SK-N-DZ (cell line): ENCODE data around the gene SLC44A1.

ENCODE experiments used
- DNase-seq: peaks from one replicate; pipeline ENCODE4 v3.0.0-alpha.2; 2015; ENCODE audit warnings: low spot score

SLC44A1 gene

DNA sequence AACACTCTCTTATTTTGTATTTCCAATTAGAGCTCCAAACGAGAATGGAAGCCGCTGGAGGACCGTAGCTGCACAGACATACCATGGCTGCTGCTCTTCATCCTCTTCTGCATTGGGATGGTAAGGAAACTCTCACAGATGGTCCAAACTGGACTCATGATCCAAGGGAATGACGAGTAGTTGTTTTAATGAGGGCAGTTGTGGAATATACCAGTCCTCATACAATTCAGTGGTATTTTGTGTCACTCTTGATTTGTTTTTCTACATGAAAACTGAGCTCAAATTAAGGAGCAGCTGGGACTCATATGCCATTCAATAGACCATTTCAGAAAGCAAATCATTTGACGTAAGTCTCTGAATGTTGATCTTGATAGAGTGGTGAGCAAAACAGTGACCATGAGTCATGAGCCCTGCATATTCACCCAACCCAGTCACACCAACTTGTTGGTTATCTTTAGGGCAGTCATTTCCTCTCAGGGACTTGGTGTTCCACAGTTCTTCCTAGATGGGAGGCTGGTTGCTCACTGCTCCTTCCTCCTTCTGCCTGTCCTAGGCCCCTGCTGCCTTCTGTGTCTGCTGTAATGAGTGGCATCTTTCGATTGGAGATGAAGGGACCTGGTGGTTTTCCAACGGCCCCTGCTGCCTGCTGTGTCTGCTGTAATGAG, 54.9 kb downstream of the SLC44A1 start:
- no peak for DNase-seq

DNA sequence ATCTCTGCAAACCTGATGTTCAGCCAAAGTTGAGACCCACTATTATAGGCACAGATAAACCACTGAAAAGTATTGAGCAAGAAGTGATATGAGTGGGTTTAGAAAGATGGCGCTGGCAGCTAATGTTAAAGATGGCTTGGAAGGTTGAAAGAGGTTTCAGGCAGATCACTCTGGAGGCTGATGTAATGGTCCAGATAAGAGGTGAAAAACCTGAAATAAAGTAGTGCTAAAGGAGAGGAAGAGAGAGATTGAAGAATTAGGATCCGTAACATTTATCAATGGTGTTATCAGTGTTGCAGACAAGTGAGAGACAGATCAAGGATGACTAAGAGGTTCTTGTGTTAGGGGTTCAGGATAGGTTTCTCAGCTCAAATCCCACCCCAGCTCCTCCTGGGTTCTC, 58.3 kb downstream of the SLC44A1 start:
- DNase-seq, result no peak

DNA sequence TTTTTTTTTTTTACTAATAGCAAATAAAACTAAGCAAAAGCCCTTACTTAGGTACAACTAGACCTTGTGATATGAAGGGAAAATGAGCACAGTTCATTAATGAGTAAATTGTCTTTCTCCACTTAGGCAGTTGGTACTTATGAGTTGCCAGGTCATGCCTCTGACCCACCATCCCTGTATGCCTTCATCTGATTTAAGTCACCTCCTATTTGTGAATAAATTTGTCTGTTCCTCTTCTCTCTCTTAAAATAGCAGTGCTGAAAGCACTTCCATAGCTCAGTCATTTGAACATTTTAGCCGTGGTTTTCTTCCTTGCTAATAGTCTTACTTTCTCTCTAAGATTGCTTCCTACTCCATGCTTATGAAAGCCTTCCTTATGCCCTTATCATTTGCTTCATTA, 61.4 kb downstream of the SLC44A1 start:
- no peak for DNase-seq

DNA sequence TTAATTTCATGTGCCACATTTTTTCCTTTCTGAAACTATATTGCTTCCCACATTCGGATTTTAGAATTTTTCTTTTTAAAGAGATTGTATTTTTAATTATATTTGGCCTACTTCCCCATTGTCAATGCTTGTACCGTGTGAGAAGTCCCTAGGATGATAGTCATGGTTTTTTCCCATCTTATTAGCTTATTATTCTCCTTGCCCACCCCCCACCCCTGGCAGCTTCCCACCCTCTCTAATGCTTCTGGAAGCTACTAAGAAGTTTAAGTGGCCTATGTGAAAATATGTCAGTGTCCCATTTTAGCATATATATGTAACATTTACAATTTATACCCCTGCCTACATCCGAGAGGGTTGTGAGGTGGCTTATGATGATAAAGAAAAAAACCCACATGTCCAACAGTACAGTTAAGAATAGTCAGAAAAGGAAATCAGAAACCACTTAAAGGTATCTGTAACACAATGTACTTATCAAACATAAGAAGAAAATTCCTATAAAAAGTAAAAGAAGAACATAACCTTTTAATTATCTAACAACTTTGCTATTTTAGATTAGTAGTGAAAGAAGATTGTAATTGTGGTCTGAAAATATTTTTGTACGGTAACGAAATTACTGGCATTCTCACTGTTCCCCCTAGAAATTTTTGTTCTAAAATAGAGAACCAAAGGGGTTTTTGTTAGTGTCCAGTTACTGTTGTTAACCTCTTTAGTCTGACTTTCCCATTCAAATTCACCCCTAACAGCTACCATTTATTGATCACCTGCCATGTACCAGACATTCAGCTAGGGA, 62.1 kb downstream of the SLC44A1 start:
- no peak for DNase-seq

- no peak for DNase-seq
Measured at GRCh38 chr9:105307591-105308130, 63.2 kb downstream of the SLC44A1 start.

- DNase-seq, result no peak
Measured at GRCh38 chr9:105308461-105309341, 64.2 kb downstream of the SLC44A1 start.

DNA sequence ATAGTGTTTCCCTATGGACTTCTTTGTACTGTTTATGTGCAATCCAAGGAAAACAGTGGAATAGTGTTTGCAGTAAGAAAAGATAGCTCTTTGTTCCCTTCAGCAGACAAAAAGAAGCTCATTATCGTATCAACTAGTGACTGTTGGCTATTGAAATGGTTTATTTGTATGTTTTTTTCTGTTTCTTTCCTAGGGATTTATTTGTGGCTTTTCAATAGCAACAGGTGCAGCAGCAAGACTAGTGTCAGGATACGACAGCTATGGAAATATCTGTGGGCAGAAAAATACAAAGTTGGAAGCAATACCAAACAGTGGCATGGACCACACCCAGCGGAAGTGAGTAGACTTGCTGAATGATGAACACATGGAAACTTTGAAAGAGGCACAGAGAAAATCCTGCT, 65.1 kb downstream of the SLC44A1 start:
- DNase-seq, result no peak

GRCh38 chr9:105311306-105311705, 66.9 kb downstream of the SLC44A1 start:
- DNase-seq, result no peak

- DNase-seq, result no peak
Measured at GRCh38 chr9:105313238-105313637, 68.8 kb downstream of the SLC44A1 start.

DNA sequence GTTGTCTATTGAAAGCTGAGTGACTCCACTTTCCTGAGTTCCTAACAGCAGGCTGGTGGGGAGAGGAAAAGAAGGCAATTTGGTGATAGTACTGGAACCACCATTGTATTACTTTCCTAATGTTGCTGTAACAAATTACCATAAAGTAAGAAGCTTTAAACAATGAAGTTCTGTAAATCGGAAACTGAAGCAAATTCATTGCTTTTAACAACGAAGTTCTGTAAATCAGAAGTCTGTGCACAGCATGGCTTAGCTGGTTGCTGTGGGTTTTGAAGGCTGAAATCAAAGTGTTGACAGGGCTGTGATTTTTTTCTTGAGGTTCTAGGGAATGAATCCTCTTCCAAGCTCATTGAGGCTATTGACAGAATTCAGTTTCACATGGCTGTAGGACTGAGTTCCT, 72.3 kb downstream of the SLC44A1 start:
- DNase-seq, result no peak

DNA sequence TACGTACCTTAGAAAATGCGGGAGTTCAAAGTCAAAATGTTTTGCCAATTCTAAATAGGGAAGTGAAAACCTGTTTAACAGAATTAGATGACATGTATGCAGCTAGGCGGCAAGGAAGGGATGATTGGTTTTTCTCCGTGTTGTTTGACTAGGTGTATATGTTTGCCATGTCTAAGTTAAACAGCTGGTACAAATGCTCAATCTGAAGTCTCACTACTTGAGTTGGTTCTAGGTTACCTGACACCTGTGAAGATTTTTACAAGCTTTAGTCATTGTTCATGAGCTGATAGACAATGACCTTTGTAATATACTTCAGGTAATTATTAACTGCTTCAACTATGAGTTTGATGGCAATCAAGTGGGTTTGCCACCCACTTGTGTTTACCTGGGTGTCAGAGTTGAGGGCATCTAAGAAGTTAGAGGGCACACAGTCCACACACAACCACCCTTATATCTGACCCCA, 74.3 kb downstream of the SLC44A1 start:
- no peak for DNase-seq

DNA sequence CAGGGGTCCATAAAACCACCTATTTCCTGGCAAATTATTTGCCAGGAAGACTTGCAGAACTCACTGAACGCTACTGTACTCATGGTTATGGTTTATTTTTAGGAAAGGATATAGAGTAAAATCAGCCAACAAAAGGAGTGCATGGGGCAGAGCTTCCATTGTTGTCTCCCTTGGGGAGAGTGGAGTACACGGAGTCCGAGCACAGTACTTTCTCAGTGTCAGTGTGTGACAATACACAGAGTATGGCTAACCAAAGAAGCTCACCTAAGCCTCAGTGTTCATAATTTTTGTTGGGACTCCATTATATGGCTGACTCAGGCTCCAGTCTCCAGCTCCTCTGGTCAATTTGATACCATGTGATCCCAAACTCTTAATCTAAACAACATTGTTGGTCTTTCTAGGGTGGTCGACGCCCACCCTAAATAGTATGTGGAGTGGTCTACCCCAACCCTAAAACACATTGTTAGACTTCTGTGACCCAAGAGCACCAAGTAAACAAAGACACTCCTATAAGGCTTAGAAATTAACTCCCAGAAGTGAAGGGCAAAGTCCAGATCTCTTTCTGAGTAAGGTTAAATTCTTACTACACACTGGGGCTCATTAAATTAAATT, 74.9 kb downstream of the SLC44A1 start:
- no peak for DNase-seq

- DNase-seq, result no peak
Measured at GRCh38 chr9:105320568-105320967, 76.1 kb downstream of the SLC44A1 start.

GRCh38 chr9:105328296-105328695, 83.8 kb downstream of the SLC44A1 start:
- no peak for DNase-seq

DNA sequence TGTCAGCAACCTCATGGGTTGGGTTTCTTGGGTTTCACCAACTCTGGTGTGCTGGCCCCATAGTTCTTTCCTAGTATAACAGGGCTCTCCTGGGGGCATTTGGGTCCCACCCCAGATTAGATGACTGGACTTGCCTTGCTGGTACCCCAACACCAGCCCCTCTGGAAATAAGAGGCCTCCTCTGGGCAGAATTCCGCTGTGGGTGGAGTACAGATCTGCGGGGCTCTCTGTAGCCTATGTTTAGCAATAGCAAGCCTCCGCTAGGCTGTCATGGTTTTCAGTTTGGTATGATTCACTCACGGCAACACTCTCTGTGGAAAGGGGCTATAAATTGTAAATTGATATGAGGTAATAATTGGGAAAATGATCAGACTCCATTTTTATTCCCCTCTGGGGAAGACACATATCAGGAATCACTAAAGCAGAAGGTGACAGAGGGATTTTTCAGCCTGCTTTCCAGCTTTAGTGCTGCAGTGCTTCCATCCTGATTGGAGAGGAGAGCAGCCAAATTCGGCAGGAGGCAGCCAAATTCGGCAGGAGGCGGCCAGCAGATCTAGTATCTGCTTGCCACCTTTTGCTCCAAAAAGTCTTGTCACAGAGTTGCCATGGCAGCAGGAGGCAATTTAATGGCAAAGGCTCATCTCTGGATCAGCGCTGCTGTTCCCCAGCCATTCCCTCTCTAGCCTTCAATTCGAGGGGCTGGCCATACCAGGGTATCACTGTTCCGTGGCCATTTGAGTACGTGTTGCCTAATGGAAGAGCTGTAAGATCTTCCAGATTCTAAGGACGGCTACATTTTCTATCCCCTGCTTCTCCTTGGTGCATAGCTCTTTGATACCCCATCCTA, 84.6 kb downstream of the SLC44A1 start:
- DNase-seq, result no peak

GRCh38 chr9:105329719-105330062, 85.2 kb downstream of the SLC44A1 start:
- DNase-seq, result no peak

DNA sequence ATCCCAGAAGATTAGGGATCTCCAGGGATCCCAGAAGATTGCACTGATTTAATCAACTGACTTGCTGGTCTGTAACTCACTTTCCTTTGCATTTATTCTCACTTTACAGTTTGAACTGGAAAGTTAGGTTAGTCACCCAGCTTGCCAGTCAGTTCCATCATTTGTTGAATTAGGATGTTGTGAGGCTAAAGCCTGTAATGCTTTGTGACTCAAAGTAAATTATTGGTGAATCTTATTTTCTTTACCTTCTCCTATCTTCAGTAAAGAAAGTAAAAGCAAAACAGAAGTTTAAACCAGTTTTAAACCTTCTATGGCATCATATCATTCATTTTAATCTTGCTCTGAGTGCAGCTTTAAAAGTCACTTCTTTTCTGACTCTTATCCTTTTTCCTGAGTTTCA, 85.8 kb downstream of the SLC44A1 start:
- DNase-seq, result no peak

DNA sequence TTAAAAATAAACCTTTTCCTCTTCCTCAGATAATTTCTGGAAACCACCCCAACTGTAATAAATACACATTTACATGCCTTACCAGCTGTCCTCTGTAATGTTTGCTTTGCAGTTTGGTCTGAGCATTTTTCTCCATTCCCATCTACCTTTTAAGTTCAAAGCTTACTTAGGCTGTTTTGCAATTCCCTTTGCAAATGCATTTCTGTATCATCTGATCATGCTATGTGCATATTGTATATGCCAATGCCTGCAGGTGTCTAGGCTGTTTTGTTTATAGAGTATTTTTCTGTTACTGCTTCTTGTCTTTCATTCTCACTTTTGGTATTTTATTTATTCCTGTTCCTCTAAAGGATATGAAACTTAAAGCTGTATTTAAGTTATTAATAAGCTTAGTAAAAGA, 86.3 kb downstream of the SLC44A1 start:
- no peak for DNase-seq

- DNase-seq, result no peak
Measured at GRCh38 chr9:105331160-105331559, 86.7 kb downstream of the SLC44A1 start.

DNA sequence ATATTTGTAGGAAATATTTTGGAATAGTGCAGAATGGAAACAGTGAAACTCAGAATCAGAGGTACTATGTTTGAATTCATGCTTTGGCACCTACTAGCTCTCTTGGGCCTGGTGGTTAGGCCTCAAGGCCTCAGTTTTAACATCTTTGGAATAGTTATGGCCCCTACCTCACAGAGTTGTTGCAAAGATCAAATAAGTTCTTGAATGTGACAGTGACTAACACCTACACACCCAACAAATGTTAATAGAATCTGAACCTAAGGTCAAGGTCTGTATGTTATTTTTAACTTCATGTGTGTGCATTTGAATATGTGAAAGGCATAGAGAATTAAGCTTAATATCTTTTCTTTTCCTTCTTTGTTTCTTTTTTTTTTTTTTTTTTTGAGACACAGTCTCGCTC, 87.3 kb downstream of the SLC44A1 start:
- DNase-seq, result no peak

DNA sequence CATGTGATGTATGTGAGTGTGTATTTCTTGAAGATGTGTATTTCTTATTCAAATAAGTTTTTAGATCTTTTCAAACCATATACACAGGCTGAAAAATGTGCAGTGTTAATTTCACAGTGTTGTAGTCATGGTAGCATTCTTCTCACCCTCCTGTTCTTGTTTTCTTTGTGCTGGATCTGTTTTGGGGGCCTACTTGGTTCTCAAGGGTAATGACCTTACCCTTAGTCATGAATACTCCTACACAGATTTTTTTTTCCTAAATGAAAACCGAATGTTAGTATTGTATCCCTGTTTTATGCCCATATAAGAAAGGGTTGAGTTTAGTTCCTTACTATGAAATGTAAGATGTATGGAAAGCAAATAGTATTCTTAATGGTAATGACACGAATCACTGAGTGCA, 88.0 kb downstream of the SLC44A1 start:
- DNase-seq, result no peak
